Measurements from ENCODE around the gene ASB7.

Gene ASB7

DNA sequence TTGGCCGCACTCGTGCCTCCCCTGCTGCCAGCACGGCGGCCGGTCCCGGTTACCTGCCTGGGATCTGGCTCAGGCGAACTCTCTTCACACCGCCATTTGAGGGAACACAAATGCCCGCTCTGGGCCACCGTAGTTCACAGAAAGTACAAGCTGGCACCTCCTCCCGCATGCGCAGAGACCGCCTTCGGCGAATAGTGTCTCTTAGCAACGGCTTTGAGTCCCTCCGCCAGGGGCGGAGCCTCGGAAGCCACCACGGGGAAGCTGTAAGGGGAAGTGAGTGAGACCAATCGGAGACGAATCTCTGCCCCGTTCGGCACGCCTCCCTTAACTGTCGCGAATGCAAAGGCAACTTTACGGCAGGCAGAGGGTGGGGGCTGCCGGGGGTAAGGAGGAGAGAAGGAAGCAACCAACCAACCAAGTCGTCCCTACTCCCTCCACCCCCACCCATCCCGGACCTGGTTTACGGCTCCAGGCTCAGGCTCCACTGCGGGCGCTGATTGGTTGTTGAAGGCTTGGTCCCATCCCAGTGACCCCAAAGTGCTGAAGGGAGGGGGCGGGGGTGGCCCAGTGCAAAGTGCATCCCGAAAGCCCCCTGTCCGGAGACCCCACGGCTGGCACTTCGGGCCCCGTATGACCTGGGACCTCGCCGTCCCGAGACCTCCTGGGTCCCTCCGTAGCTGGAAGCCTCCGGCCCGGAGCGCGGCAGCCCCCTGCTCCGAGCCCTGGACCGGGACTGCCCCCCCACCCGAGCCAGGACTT lies at the start of gene ASB7, which contains the start of gene LINS1 (continued):
- TF ChIP-seq ZNF558 (tag by site-specific recombination; IDR thresholded peaks at IDR 0.05) (peak; percentile 13; the same call in 1 of the 2 replicates), ZNF623 (tag by site-specific recombination; IDR thresholded peaks at IDR 0.05) (no peak; the same call in 1 of the 2 replicates), ZNF184 (tag by site-specific recombination; IDR thresholded peaks at IDR 0.05) (no peak), ZNF48 (tag by site-specific recombination; IDR thresholded peaks at IDR 0.05) (no peak), SCRT2 (tag by site-specific recombination; IDR thresholded peaks at IDR 0.05) (no peak), SP2 (tag by site-specific recombination; IDR thresholded peaks at IDR 0.05) (peak; percentile 98), ZNF621 (tag by site-specific recombination; IDR thresholded peaks at IDR 0.05) (no peak), ZNF560 (tag by site-specific recombination; IDR thresholded peaks at IDR 0.05; ENCODE audit: borderline replicate concordance) (no peak), KLF7 (tag by site-specific recombination; IDR thresholded peaks at IDR 0.05; ENCODE audit: borderline replicate concordance) (no peak), IKZF3 (tag by site-specific recombination; IDR thresholded peaks at IDR 0.05) (peak; percentile 59; the same call in 1 of the 2 replicates), ZNF433 (tag by site-specific recombination; IDR thresholded peaks at IDR 0.05; ENCODE audit: low read depth) (no peak), ZNF354C (tag by site-specific recombination; IDR thresholded peaks at IDR 0.05; ENCODE audit: borderline replicate concordance, low read depth) (no peak), ZNF561 (tag by site-specific recombination; IDR thresholded peaks at IDR 0.05; ENCODE audit: borderline replicate concordance) (0 out of 2 replicates have a peak, but pooled peaks have one; percentile 37), ZNF132 (tag by site-specific recombination; IDR thresholded peaks at IDR 0.05; ENCODE audit: borderline replicate concordance) (no peak), ZEB2 (tag by site-specific recombination; IDR thresholded peaks at IDR 0.05) (0 out of 2 replicates have a peak, but pooled peaks have one; percentile 47), ZNF837 (tag by site-specific recombination; IDR thresholded peaks at IDR 0.05) (no peak), ZNF133 (tag by site-specific recombination; IDR thresholded peaks at IDR 0.05) (no peak), ZNF214 (tag by site-specific recombination; IDR thresholded peaks at IDR 0.05; ENCODE audit: borderline replicate concordance) (no peak), ZNF596 (tag by site-specific recombination; IDR thresholded peaks at IDR 0.05) (no peak), ZNF707 (tag by site-specific recombination; IDR thresholded peaks at IDR 0.05) (no peak), SALL2 (tag by site-specific recombination; IDR thresholded peaks at IDR 0.05; ENCODE audit: borderline replicate concordance) (no peak), REPIN1 (tag by site-specific recombination; IDR thresholded peaks at IDR 0.05; ENCODE audit: low read depth) (no peak), ZNF785 (tag by site-specific recombination; IDR thresholded peaks at IDR 0.05) (no peak), ZBTB7A (tag by site-specific recombination; IDR thresholded peaks at IDR 0.05; ENCODE audit: low read depth) (peak; percentile 84; the same call in 1 of the 2 replicates), ZNF19 (tag by site-specific recombination; IDR thresholded peaks at IDR 0.05; ENCODE audit: low read depth) (no peak), ZNF530 (tag by site-specific recombination; IDR thresholded peaks at IDR 0.05; ENCODE audit: low read depth) (no peak), ZNF221 (tag by site-specific recombination; IDR thresholded peaks at IDR 0.05; ENCODE audit: borderline replicate concordance) (no peak)
- TF ChIP-seq, protein P1, sequence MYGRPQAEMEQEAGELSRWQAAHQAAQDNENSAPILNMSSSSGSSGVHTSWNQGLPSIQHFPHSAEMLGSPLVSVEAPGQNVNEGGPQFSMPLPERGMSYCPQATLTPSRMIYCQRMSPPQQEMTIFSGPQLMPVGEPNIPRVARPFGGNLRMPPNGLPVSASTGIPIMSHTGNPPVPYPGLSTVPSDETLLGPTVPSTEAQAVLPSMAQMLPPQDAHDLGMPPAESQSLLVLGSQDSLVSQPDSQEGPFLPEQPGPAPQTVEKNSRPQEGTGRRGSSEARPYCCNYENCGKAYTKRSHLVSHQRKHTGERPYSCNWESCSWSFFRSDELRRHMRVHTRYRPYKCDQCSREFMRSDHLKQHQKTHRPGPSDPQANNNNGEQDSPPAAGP (tag by site-specific recombination; IDR thresholded peaks at IDR 0.05): peak; percentile 62; the same call in 1 of the 2 replicates
- TF ChIP-seq, protein P2, sequence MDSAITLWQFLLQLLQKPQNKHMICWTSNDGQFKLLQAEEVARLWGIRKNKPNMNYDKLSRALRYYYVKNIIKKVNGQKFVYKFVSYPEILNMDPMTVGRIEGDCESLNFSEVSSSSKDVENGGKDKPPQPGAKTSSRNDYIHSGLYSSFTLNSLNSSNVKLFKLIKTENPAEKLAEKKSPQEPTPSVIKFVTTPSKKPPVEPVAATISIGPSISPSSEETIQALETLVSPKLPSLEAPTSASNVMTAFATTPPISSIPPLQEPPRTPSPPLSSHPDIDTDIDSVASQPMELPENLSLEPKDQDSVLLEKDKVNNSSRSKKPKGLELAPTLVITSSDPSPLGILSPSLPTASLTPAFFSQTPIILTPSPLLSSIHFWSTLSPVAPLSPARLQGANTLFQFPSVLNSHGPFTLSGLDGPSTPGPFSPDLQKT (IDR thresholded peaks at IDR 0.05; ENCODE audit: borderline replicate concordance, low read depth, low read length): no peak
- TF ChIP-seq, protein P3, sequence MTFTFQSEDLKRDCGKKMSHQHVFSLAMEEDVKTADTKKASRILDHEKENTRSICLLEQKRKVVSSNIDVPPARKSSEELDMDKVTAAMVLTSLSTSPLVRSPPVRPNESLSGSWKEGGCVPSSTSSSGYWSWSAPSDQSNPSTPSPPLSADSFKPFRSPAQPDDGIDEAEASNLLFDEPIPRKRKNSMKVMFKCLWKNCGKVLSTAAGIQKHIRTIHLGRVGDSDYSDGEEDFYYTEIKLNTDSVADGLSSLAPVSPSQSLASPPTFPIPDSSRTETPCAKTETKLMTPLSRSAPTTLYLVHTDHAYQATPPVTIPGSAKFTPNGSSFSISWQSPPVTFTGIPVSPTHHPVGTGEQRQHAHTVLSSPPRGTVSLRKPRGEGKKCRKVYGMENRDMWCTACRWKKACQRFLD (tag by site-specific recombination; IDR thresholded peaks at IDR 0.05): no peak
- TF ChIP-seq, protein P4, sequence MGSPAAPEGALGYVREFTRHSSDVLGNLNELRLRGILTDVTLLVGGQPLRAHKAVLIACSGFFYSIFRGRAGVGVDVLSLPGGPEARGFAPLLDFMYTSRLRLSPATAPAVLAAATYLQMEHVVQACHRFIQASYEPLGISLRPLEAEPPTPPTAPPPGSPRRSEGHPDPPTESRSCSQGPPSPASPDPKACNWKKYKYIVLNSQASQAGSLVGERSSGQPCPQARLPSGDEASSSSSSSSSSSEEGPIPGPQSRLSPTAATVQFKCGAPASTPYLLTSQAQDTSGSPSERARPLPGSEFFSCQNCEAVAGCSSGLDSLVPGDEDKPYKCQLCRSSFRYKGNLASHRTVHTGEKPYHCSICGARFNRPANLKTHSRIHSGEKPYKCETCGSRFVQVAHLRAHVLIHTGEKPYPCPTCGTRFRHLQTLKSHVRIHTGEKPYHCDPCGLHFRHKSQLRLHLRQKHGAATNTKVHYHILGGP (tag by site-specific recombination; IDR thresholded peaks at IDR 0.05): 0 out of 2 replicates have a peak, but pooled peaks have one; percentile 14
- TF ChIP-seq, protein P5, sequence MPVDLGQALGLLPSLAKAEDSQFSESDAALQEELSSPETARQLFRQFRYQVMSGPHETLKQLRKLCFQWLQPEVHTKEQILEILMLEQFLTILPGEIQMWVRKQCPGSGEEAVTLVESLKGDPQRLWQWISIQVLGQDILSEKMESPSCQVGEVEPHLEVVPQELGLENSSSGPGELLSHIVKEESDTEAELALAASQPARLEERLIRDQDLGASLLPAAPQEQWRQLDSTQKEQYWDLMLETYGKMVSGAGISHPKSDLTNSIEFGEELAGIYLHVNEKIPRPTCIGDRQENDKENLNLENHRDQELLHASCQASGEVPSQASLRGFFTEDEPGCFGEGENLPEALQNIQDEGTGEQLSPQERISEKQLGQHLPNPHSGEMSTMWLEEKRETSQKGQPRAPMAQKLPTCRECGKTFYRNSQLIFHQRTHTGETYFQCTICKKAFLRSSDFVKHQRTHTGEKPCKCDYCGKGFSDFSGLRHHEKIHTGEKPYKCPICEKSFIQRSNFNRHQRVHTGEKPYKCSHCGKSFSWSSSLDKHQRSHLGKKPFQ (tag by site-specific recombination; IDR thresholded peaks at IDR 0.05): peak; percentile 96
- TF ChIP-seq, protein P6, sequence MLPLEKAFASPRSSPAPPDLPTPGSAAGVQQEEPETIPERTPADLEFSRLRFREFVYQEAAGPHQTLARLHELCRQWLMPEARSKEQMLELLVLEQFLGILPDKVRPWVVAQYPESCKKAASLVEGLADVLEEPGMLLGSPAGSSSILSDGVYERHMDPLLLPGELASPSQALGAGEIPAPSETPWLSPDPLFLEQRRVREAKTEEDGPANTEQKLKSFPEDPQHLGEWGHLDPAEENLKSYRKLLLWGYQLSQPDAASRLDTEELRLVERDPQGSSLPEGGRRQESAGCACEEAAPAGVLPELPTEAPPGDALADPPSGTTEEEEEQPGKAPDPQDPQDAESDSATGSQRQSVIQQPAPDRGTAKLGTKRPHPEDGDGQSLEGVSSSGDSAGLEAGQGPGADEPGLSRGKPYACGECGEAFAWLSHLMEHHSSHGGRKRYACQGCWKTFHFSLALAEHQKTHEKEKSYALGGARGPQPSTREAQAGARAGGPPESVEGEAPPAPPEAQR (tag by site-specific recombination; IDR thresholded peaks at IDR 0.05): no peak

All from HEK293 (cell line).